Ureter (tissue), 1 donor: Measurements from ENCODE around the gene SEC61A1. TPM values are rescaled to one million over a fixed set of nuclear protein-coding genes. Genes with fewer than 3 reads are reported as not detected.

ENCODE experiments used
- DNase-seq: peaks from one replicate; pipeline ENCODE4 v3.0.0-alpha.2; 2020; ENCODE audit warnings: low spot score
- total RNA-seq: library from RNA; stranded (reverse); gene quantifications from one replicate; pipeline ENCODE4 v1.2.4, GENCODE V29; 2023
- donor health status: DM: yes; HTN: yes; CAD: no.

The SEC61A1 gene
- total RNA-seq, 1 donor from 2014 or later: 217 TPM

DNA sequence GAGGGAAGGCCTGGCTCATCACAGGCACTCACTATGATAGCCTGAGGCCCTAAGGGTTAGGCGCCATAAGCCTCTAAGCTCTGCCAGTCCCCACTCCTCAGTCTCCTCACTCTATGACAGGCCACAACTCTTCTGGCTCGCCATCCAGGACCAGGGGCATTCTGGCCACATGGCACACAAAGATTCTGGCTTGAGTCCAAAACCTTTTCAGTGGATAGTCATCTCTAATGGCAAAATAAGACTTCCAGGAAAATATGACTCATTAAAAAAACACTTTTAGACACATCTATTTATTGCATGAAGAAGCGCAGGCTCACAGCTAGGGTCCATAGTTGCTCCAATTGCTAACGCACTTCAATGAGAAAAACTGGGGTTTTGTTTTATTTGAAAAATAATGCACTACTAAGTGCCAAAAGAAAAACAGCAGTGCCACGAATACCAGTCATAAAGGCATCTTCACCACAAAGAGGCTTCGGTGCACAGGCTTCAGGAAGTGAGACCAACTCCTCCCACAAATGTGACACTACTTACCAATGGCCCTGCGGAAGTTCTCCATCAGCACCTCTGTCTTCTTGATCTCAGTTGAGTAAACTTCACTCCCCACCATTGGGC, 60.2 kb downstream of the SEC61A1 start:
- DNase-seq: no peak

DNA sequence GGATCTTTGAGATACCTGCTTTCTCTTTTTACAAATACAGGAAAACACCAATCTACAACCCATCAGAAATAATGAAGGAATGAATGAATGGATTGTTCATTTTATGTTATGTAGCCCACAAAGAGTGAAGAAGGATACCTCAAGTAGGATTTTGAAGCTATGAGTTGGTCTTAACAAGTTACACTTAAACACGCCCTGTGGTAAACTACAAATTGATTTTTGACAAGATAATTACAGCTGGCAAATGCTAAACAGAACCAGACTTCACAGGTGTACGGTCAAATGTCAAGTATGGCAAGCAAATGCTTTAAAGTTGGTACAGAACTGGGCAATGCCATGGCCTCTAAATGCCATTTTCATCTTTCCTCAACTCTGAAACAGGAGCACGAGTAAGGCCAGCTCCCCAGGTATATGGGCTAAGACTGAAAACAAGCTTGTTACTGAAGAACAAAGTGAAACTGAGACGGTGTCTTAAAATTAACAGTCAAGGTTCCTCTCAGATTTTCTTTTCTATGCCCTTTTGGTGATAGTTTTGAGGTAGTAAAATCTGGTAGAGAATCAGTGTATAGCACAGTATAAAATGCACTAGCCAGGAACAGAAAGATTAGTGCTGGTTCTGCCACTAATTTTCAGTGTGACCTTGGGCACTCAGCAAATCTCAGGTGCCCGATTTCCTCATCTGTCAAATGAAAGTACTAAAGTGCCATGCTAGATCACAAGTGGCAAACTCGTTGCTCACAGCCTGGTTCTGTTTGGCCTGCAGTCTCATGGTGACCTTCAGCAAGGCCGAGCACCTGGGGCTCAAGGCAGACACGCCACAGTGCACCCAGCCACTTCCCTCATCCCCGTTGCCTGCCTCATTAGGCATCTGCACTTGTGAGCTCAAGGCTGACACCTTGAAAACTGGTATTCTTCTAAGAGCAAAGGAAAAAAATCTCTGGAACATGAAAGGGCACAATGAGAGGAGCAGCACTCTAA, 61.9 kb downstream of the SEC61A1 start:
- DNase-seq: no peak

Other genes with a start within 250 kb of the SEC61A1 start
- 75.1 TPM for gene MGLL, start 229.9 kb upstream of the SEC61A1 start, total RNA-seq
- gene KBTBD12, start 137.2 kb upstream of the SEC61A1 start, total RNA-seq: 5.5 TPM
- gene RUVBL1, start 71.4 kb downstream of the SEC61A1 start, total RNA-seq: 47.5 TPM
- gene EEFSEC, start 101.0 kb downstream of the SEC61A1 start, total RNA-seq: 20.0 TPM